Stimulated activated memory B cell treated with anti-CD40 and anti-IgM and Interleukin-4, amounts not matched to agents 10 μg/mL and 1 μg/mL and 100 μg/mL, for 72 hours (primary cell): ENCODE data around the gene SLC2A4RG.
A peak's percentile ranks its signal among the peaks of the same experiment; 100 is the strongest.
"Not testable (repeated sequence)": the region's sequence is repeated elsewhere in the genome, so short reads cannot be mapped to it uniquely, and the experiment has no call there.

Experiments used
- ATAC-seq: fragments of 150-1000 bp; cut with Tn5 transposase; 2 replicates; pipeline ENCODE4 v1.10.0; 2021
- H3K27ac Mint-ChIP-seq: one replicate; pipeline ENCODE4 v1.8.0; 2022; ENCODE audit warnings: mild to moderate bottlenecking, mixed read lengths
- H3K27me3 Mint-ChIP-seq: one replicate; pipeline ENCODE4 v1.8.0; 2022; ENCODE audit warnings: mixed read lengths
- H3K36me3 Mint-ChIP-seq: one replicate; pipeline ENCODE4 v1.8.0; 2022; ENCODE audit warnings: mixed read lengths
- H3K4me1 Mint-ChIP-seq: one replicate; pipeline ENCODE4 v1.8.0; 2022; ENCODE audit warnings: mixed read lengths
- H3K4me3 Mint-ChIP-seq: one replicate; pipeline ENCODE4 v1.8.0; 2022; ENCODE audit warnings: mild to moderate bottlenecking, moderate library complexity, mixed read lengths
- H3K9me3 Mint-ChIP-seq: one replicate; pipeline ENCODE4 v1.8.0; 2022; ENCODE audit warnings: mixed read lengths

Gene SLC2A4RG

DNA sequence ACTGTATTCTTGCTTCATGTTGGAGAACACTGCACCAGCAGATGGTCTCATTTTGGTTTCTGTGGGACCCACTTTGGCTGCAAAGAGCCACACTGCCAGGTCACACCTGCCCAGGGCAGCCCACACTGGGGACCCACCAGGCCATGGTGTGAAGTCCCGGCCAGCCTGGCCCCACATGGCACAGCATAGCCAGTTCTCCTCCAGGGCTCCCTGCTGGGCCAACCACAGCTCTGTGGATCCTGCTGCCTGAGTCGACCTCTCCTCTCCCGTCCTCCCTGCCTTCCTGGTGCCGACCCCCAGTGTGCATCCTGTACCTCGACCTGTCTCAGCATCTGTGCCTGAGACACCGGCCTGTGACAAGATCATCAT, 34.8 kb upstream of the SLC2A4RG start:
- no peaks in the 10 kb centered on the region for H3K27me3 Mint-ChIP-seq
- H3K4me3 Mint-ChIP-seq: no peak overlapping the region
- no peak overlapping the region for H3K27ac Mint-ChIP-seq
- peaks cover 51% of the 10 kb centered on the region for H3K4me1 Mint-ChIP-seq
- H3K36me3 Mint-ChIP-seq: peaks cover 19% of the 10 kb centered on the region
- no peak for ATAC-seq
- no peaks in the 10 kb centered on the region for H3K9me3 Mint-ChIP-seq

DNA sequence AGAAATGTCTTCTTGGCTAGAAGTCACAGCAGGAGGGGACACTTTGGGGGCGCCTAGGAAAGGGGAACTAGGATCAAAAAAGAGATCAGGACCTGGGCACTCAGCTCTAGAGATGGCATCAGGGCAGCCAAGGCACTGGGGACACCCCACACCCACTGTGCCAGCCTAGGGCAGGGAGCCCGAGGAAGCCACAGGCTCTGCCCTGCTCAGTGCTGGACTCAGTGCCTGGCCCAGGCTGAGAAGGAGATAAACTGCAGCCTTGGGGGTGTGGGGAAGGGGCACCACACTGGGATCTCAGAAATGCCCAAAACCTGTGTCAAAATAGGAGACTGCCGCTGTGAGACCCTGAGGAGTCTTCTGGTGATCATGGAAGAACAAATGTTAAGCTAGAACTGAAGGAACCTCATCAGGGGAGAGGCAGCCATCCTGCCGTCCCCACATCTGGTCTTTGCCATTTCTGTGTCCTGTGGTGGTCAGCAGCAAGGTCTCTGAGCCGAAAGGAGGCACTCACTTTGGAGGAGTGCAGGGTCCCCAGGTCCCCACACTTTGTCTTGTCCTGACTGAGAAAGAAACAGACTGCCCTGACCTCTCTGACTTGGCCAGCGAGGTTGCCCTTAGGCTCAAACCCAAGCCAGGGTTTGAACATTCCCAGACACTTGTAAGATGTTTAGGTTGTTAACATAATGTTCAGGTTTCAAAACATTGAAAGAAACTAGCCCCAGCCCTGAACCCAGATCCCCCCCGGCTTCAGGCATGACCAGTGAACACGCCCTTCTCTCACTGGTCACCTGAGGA, 34.1 kb upstream of the SLC2A4RG start:
- Mint-ChIP-seq H3K36me3 (peaks cover 22% of the 10 kb centered on the region), H3K4me1 (peaks cover 48% of the 10 kb centered on the region), H3K27ac (peak overlapping the region; percentile 83), H3K9me3 (no peaks in the 10 kb centered on the region), H3K27me3 (no peaks in the 10 kb centered on the region), H3K4me3 (no peak overlapping the region)
- ATAC-seq: no peak

DNA sequence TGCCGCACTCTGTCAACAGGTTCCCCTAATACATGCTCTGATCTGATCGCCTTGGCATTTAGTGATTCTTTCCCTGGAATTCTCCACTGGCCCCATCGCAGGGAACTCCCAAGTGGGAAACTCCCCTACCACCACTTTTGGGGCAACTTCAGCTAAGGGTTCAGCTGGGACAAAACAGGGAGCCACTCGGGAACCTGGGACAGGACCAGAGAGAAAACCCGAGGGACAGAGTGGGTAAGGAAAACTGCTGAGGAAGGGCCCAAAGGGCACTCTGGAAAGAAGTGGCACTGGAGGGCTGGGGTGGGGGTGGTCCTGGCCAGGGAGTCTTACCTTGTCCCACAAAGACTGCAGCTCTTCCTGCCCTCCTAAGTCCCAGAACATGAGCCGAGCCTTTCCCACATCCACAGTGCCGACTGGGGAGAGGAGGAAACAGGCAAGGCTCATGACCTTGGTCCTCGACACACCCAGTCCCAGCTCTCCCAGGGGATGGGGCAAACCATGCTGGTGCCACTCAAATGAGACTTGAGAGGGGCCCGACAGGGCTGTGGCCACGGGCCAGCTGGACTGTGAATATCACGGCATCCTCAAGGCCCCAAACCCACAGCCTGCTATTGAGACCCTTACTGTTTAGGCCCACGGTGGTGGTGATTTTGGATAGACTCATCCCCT, 33.4 kb upstream of the SLC2A4RG start:
- H3K27me3 Mint-ChIP-seq: no peaks in the 10 kb centered on the region
- peak overlapping the region; percentile 83 for H3K27ac Mint-ChIP-seq
- peaks cover 29% of the 10 kb centered on the region for H3K36me3 Mint-ChIP-seq
- H3K4me3 Mint-ChIP-seq: peak overlapping the region; percentile 88
- no peaks in the 10 kb centered on the region for H3K9me3 Mint-ChIP-seq
- peaks cover 53% of the 10 kb centered on the region for H3K4me1 Mint-ChIP-seq
- no peak for ATAC-seq

DNA sequence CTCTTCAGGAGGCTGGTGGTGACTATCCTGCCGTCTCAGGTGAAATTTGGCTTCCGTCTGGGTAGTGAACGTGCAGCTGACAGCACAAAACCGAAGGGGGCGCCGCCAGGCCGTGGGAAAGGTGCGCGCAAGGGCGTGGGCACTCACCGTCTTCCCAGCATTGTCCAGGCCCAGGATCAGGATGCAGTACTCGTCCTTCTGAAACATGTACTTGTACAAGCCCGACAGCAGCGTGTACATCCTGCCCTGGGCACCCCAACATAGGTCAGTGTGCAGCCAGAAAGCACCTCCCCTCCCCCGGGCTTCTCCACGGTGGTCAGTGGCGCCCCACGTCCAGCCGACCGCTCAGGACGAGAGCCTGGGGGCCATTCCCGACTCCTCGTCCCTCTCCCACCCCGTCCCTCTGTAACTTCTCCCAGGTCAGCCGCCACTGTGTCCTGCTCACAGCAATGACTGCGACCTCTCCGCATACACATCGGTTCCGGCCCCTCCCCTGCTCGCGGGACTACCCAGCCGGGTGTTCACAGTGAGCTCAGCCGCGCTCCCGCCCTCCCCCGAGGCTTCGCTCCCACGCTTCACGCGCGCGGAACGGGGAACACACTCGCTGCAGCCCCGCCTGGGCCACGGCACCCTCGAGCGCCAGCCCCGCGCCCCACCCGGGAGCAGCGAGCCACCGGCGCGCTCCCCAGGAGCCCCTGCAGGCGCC, 32.6 kb upstream of the SLC2A4RG start:
- H3K4me1 Mint-ChIP-seq: peaks cover 56% of the 10 kb centered on the region
- ATAC-seq: peak; percentile 65
- no peaks in the 10 kb centered on the region for H3K9me3 Mint-ChIP-seq
- H3K36me3 Mint-ChIP-seq: peaks cover 35% of the 10 kb centered on the region
- H3K27me3 Mint-ChIP-seq: no peaks in the 10 kb centered on the region
- peak overlapping the region; percentile 83 for H3K27ac Mint-ChIP-seq
- H3K4me3 Mint-ChIP-seq: peak overlapping the region; percentile 88

DNA sequence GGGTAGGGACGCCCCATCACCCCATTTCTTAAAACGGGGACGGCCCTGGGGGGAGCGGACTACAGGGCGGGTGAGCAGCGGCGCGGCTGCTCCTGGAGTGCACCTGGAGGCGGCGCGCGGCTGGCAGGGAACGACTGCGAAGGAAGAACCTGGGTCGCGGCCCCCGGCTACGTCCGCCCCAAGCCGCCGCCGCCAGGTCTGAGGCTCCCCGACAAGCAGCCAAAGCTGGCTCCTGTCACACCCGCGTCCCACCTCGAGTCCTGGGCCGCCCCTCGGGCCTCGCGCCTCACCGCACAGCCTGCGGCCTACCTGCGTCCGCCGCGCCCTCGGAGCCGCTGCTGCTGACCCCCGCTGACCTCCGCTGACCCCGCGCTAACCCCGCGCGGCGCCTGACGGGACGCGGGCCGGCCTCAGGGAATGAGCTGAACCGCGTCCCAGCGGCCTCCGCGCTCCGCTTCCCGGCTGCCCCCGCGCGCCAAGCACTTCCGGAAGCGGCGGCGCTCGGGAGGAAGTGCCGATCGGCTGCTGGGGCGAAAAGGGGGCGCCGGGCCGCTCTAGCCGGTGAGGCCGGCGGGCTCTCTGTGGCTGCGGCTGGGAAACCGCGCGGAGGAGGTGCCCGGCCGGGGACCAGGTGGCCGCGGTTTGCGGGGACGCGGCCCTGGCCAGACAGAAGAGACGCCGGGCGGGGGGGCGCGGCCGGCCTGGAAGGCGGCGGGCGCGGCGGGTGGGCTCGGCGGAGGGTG, 31.8 kb upstream of the SLC2A4RG start, which contains the start of the genes ARFRP1 and ZGPAT:
TSS of gene ARFRP1 (minus strand) at position 419 of the 743 bp plus-strand sequence. CDS start 885 bp downstream, outside the sequence.
TSS of gene ZGPAT (plus strand) at position 482 of the 743 bp plus-strand sequence. CDS start 542 bp downstream, outside the sequence.
- H3K36me3 Mint-ChIP-seq: peaks cover 42% of the 10 kb centered on the region
- no peaks in the 10 kb centered on the region for H3K9me3 Mint-ChIP-seq
- no peaks in the 10 kb centered on the region for H3K27me3 Mint-ChIP-seq
- H3K4me1 Mint-ChIP-seq: peaks cover 63% of the 10 kb centered on the region
- peak within 1 kb of the TSS; percentile 83 for H3K27ac Mint-ChIP-seq
- peak; percentile 93 for ATAC-seq
- H3K4me3 Mint-ChIP-seq: peak within 1 kb of the TSS; percentile 90

DNA sequence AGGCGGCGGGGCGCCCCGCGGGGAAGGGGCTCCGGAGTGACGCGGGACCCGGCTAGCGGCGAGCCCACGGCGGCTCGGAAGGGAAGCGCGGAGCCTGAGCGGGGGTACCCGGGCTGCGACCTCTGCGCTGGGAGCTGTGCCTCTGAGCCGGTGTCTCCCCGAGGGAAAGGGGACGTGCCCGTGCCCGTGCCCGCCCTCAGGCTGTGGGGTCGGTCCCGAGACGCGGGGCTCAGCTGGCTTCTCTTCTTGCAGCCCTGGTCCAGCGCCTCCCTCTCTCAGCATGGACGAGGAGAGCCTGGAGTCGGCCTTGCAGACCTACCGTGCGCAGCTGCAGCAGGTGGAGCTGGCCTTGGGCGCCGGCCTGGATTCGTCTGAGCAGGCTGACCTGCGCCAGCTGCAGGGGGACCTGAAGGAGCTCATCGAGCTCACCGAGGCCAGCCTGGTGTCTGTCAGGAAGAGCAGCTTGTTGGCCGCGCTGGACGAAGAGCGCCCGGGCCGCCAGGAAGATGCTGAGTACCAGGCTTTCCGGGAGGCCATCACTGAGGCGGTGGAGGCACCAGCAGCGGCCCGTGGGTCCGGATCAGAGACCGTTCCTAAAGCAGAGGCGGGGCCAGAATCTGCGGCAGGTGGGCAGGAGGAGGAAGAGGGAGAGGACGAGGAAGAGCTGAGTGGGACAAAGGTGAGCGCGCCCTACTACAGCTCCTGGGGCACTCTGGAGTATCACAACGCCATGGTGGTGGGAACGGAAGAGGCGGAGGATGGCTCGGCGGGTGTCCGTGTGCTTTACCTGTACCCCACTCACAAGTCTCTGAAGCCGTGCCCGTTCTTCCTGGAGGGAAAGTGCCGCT, 31.1 kb upstream of the SLC2A4RG start:
- Mint-ChIP-seq H3K27ac (peak overlapping the region; percentile 83), H3K27me3 (no peaks in the 10 kb centered on the region)

DNA sequence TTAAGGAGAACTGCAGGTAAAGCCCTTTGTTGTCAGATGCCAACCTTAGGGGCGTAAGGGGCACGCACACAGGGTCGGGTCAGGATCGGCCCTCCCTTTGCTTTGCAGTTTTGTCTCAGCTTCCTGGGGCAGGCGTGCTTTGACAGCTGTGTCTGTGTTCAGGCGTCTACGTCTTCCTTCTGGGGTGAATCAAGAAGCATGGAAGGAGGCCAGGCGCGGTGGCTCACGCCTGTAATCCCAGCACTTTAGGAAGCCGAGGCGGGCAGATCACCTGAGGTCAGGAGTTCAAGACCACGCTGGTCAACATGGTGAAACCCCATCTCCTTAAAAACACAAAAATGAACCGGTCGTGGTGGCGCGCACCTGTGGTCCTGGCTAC, 30.4 kb upstream of the SLC2A4RG start:
- no peaks in the 10 kb centered on the region for H3K9me3 Mint-ChIP-seq
- H3K27me3 Mint-ChIP-seq: no peaks in the 10 kb centered on the region
- peak overlapping the region; percentile 83 for H3K27ac Mint-ChIP-seq
- H3K36me3 Mint-ChIP-seq: peaks cover 54% of the 10 kb centered on the region
- peak overlapping the region; percentile 90 for H3K4me3 Mint-ChIP-seq
- no peak for ATAC-seq
- H3K4me1 Mint-ChIP-seq: peaks cover 58% of the 10 kb centered on the region

More for the DNA sequence above, 31.1 kb upstream of the SLC2A4RG start:
- peaks cover 48% of the 10 kb centered on the region for H3K36me3 Mint-ChIP-seq
- ATAC-seq: peak; percentile 15
- peak overlapping the region; percentile 90 for H3K4me3 Mint-ChIP-seq
- H3K9me3 Mint-ChIP-seq: no peaks in the 10 kb centered on the region
- peaks cover 63% of the 10 kb centered on the region for H3K4me1 Mint-ChIP-seq

DNA sequence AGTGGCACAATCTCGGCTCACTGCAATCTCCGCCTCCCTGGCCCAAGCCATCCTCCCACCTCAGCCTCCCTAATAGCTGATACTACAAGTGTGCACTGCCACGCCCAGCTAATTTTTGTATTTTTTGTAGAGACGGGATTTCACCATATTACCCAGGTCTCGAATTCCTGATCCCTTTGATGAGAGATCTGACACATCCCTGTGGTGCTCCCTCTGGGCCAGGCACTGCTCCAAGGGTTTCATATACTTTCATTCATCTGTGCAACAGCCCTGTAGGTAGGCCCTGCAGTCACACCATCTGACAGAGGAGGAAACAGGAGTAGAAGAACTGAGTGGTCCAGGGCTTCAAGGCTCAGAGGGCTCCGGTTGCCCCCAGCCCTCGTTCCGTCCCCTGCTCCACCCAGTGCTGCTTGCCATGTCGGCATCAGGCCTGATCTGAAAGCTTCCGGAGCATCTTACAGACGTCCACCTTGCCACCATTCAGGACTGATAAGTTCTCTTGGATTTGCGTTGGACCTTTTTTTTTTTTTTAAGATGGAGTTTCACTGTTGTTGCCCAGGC, 28.4 kb upstream of the SLC2A4RG start:
- H3K27me3 Mint-ChIP-seq: no peaks in the 10 kb centered on the region
- peaks cover 55% of the 10 kb centered on the region for H3K4me1 Mint-ChIP-seq
- H3K36me3 Mint-ChIP-seq: peaks cover 67% of the 10 kb centered on the region
- peak overlapping the region; percentile 24 for H3K4me3 Mint-ChIP-seq
- H3K9me3 Mint-ChIP-seq: peaks cover 2% of the 10 kb centered on the region
- no peak for ATAC-seq
- H3K27ac Mint-ChIP-seq: no peak overlapping the region

DNA sequence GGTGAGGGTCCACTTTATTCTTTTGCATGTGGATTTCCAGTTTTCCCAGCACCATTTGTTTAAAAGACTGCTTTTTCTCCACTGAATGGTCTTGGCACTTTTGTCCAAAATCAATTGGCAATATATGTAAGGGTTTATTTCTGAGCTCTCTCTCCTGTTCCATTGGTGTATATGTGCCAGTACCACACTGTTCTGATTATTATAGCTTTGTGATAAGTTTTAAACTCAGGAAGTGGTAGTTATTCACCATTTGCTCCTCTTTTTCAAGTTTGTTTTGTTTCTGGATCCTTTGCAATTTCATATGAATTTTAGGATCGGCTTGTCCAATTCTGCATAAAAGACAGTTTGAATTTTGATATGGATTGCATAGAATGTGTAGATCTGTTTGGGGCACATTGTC, 27.4 kb upstream of the SLC2A4RG start:
- Mint-ChIP-seq H3K27ac (no peak overlapping the region), H3K27me3 (no peaks in the 10 kb centered on the region), H3K36me3 (peaks cover 77% of the 10 kb centered on the region), H3K4me1 (peaks cover 55% of the 10 kb centered on the region), H3K9me3 (peaks cover 2% of the 10 kb centered on the region), H3K4me3 (no peak overlapping the region)
- ATAC-seq: no peak

DNA sequence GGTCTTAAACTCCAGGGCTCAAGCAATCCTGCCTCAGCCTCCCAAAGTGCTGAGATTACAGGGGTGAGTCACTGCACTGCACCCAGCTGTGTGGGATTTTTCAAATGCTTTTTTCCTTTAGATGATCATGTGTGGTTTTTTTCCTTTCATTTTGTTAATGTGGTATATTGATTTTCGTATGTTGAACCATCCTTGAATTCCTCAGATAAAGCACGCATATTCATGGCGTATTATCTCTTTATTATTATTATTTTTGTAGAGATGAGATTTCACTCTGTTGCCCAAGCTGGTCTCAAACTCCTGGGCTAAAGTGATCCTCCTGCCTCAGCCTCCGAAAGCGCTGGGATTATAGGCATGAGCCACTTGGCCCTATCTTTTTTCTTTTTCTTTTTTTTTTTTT, 24.7 kb upstream of the SLC2A4RG start:
- Mint-ChIP-seq H3K27me3 (no peaks in the 10 kb centered on the region), H3K27ac (no peak overlapping the region), H3K4me3 (no peak overlapping the region), H3K4me1 (peaks cover 45% of the 10 kb centered on the region), H3K36me3 (peaks cover 90% of the 10 kb centered on the region), H3K9me3 (peaks cover 8% of the 10 kb centered on the region)
- ATAC-seq: no peak

DNA sequence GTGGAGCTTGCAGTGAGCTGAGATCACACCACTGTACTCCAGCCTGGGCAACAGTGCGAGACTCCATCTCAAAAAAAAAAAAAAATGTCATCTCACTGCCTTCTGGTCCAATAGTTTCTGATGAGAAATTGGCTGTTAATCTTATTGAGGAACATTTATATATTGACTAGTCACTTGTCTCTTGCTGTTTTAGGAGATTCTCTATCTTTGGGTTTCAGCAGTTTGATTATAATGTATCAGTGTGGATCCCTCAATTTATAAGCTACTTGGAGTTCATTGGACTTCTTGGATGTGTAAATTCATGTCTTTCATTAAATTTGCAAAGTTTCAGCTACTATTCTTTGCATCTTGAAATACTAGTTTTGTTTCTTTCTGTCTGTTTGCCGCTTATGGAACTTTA, 20.6 kb upstream of the SLC2A4RG start:
- H3K36me3 Mint-ChIP-seq: peaks cover 91% of the 10 kb centered on the region
- peaks cover 30% of the 10 kb centered on the region for H3K4me1 Mint-ChIP-seq
- peaks cover 8% of the 10 kb centered on the region for H3K9me3 Mint-ChIP-seq
- no peak overlapping the region for H3K27ac Mint-ChIP-seq
- no peak overlapping the region for H3K4me3 Mint-ChIP-seq
- H3K27me3 Mint-ChIP-seq: no peaks in the 10 kb centered on the region
- ATAC-seq: no peak

DNA sequence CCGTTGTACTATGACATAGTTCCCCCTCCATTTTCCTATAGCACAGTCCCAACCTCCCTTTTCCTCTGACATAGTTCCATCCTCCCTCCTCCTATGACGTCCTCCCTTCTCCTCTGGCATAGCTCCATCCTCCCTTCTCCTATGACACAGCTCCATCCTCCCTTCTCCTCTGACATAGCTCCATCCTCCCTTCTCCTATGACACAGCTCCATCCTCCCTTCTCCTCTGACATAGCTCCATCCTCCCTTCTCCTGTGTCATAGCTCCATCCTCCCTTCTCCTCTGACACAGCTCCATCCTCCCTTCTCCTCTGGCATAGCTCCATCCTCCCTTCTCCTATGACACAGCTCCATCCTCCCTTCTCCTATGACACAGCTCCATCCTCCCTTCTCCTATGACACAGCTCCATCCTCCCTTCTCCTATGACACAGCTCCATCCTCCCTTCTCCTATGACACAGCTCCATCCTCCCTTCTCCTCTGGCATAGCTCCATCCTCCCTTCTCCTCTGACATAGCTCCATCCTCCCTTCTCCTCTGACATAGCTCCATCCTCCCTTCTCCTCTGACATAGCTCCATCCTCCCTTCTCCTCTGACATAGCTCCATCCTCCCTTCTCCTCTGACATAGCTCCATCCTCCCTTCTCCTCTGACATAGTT, 16.5 kb upstream of the SLC2A4RG start:
- not testable (repeated sequence) for ATAC-seq, H3K9me3 Mint-ChIP-seq, H3K27me3 Mint-ChIP-seq, H3K27ac Mint-ChIP-seq, H3K4me3 Mint-ChIP-seq
- peaks cover 20% of the 10 kb centered on the region for H3K4me1 Mint-ChIP-seq
- peaks cover 78% of the 10 kb centered on the region for H3K36me3 Mint-ChIP-seq

DNA sequence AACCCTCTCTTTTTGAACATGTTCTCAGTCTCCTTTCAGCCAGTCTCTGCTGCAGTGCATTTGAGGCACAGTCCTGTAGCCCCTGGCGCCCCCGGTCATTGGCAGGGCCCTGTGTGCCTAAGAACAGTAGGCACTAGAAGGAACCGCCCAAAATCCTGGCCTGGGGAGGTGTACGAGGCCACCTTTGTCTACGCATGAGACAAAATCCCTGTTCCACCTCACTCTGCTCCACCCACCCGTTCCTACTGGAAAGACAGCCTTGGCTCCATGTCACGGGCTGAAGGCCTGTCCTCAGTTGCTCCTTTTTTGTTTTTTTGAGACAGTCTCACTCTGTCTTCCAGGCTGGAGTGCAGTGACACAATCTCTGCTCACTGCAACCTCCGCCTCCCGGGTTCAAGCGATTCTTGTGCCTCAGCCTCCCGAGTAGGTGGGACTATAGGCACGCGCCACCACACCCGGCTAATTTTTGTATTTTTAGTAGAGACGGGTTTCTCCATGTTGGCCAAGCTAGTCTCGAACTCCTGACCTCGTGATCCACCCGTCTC, 9.3 kb upstream of the SLC2A4RG start:
- not testable (repeated sequence) for H3K4me3 Mint-ChIP-seq, H3K27ac Mint-ChIP-seq, H3K9me3 Mint-ChIP-seq, ATAC-seq, H3K27me3 Mint-ChIP-seq
- H3K4me1 Mint-ChIP-seq: peaks cover 36% of the 10 kb centered on the region
- peaks cover 39% of the 10 kb centered on the region for H3K36me3 Mint-ChIP-seq
